ENCODE data around the gene PPM1F. TPM values are rescaled to one million over a fixed set of nuclear protein-coding genes. Genes with fewer than 3 reads are reported as not detected.

Gene PPM1F
- total and polyA plus RNA-seq, 5 experiments from 2014 or later: 8.3 to 25.1 (median 9.9) TPM

GRCh38 chr22:21972293-21972779 is 19.7 kb upstream of the PPM1F start:
- POLR2A ChIA-PET: no interaction called here
- peak; percentile 22 to 72 (median 42) for DNase-seq
- peaks cover 0 to 70% (median 18%) of the 10 kb centered on the region in 3 donors for H3K36me3 Mint-ChIP-seq

GRCh38 chr22:21971858-21972275 is 19.2 kb upstream of the PPM1F start:
- Mint-ChIP-seq H3K27me3 (no peaks in the 10 kb centered on the region), H3K9me3 (no peaks in the 10 kb centered on the region), H3K4me3 (no peak overlapping the region), H3K36me3 (peaks cover 0 to 75% (median 18%) of the 10 kb centered on the region in 3 donors), H3K4me1 (peaks cover 7 to 15% (median 13%) of the 10 kb centered on the region in 4 donors), H3K27ac (no peak overlapping the region)
- POLR2A ChIA-PET: no interaction called here
- ATAC-seq (no peak), DNase-seq (no peak)

More at GRCh38 chr22:21972293-21972779, 19.7 kb upstream of the PPM1F start:
- H3K9me3 Mint-ChIP-seq: no peaks in the 10 kb centered on the region
- H3K27ac Mint-ChIP-seq: no peak overlapping the region
- peaks cover 9 to 18% (median 13%) of the 10 kb centered on the region in 4 donors for H3K4me1 Mint-ChIP-seq
- no peak overlapping the region for H3K4me3 Mint-ChIP-seq
- H3K27me3 Mint-ChIP-seq: no peaks in the 10 kb centered on the region
- ATAC-seq: peak; percentile 74 to 78

- DNase-seq: no peak
- H3K4me1 Mint-ChIP-seq: peaks cover 2 to 8% (median 6%) of the 10 kb centered on the region in 4 donors
- no peaks in the 10 kb centered on the region for H3K9me3 Mint-ChIP-seq
- peak overlapping the region in 1 of 10 donors; percentile 62 for H3K27ac Mint-ChIP-seq
- no peaks in the 10 kb centered on the region for H3K27me3 Mint-ChIP-seq
- no peak for ATAC-seq
- H3K36me3 Mint-ChIP-seq: peaks cover 0 to 83% (median 18%) of the 10 kb centered on the region in 3 donors
- H3K4me3 Mint-ChIP-seq: peak overlapping the region in 1 of 10 donors; percentile 52
- POLR2A ChIA-PET: interaction anchor here (1.1 kb wide), 1 partner anchor 8 kb away, joined by 5 read pairs; no protein-coding TSS in a partner anchor
Measured at GRCh38 chr22:21970800-21971617, 18.4 kb upstream of the PPM1F start.

- Mint-ChIP-seq H3K4me1 (peaks cover 0 to 4% (median 1%) of the 10 kb centered on the region in 4 donors), H3K36me3 (peaks cover 0 to 78% (median 18%) of the 10 kb centered on the region in 3 donors), H3K27me3 (no peaks in the 10 kb centered on the region), H3K27ac (peak overlapping the region in 1 of 10 donors; percentile 36), H3K4me3 (peak overlapping the region in 1 of 10 donors; percentile 52), H3K9me3 (no peaks in the 10 kb centered on the region)
- ATAC-seq: no peak
- POLR2A ChIA-PET: interaction anchor here (1.1 kb wide), 1 partner anchor 8 kb away, joined by 5 read pairs; no protein-coding TSS in a partner anchor
- no peak for DNase-seq
Measured at GRCh38 chr22:21970037-21970799, 17.6 kb upstream of the PPM1F start.

GRCh38 chr22:21968452-21969129 is 15.9 kb upstream of the PPM1F start:
- Mint-ChIP-seq H3K27me3 (no peaks in the 10 kb centered on the region), H3K36me3 (peaks cover 0 to 71% (median 17%) of the 10 kb centered on the region in 3 donors), H3K27ac (peak overlapping the region in 4 of 10 donors; percentile 40 to 68 (median 62)), H3K4me1 (peaks cover 0 to 5% (median 1%) of the 10 kb centered on the region in 4 donors), H3K4me3 (no peak overlapping the region), H3K9me3 (no peaks in the 10 kb centered on the region)
- POLR2A ChIA-PET: no interaction called here
- ATAC-seq (no peak), DNase-seq (no peak)

- ATAC-seq: no peak
- Mint-ChIP-seq H3K9me3 (no peaks in the 10 kb centered on the region), H3K27ac (no peak overlapping the region), H3K4me1 (peaks cover 0 to 6% (median 1%) of the 10 kb centered on the region in 4 donors), H3K4me3 (no peak overlapping the region), H3K27me3 (no peaks in the 10 kb centered on the region), H3K36me3 (peaks cover 0 to 70% (median 17%) of the 10 kb centered on the region in 3 donors)
- POLR2A ChIA-PET: no interaction called here
- no peak for DNase-seq
Measured at GRCh38 chr22:21967693-21968271, 15.1 kb upstream of the PPM1F start.

GRCh38 chr22:21966643-21967516 is 14.2 kb upstream of the PPM1F start:
- Mint-ChIP-seq H3K27me3 (no peaks in the 10 kb centered on the region), H3K4me1 (peaks cover 0 to 6% (median 1%) of the 10 kb centered on the region in 4 donors), H3K27ac (peak overlapping the region in 1 of 10 donors; percentile 8), H3K4me3 (no peak overlapping the region), H3K9me3 (no peaks in the 10 kb centered on the region), H3K36me3 (peaks cover 0 to 73% (median 17%) of the 10 kb centered on the region in 3 donors)
- ATAC-seq: no peak
- DNase-seq: no peak
- POLR2A ChIA-PET: no interaction called here

GRCh38 chr22:21965762-21966288 is 13.2 kb upstream of the PPM1F start:
- Mint-ChIP-seq H3K27me3 (no peaks in the 10 kb centered on the region), H3K4me3 (no peak overlapping the region), H3K9me3 (no peaks in the 10 kb centered on the region), H3K36me3 (peaks cover 0 to 65% (median 17%) of the 10 kb centered on the region in 3 donors), H3K4me1 (peaks cover 0 to 4% (median 1%) of the 10 kb centered on the region in 4 donors), H3K27ac (no peak overlapping the region)
- POLR2A ChIA-PET: no interaction called here
- no peak for DNase-seq
- ATAC-seq: no peak

- Mint-ChIP-seq H3K27me3 (no peaks in the 10 kb centered on the region), H3K9me3 (no peaks in the 10 kb centered on the region), H3K4me1 (peaks cover 0 to 2% (median 0%) of the 10 kb centered on the region in 4 donors), H3K36me3 (peaks cover 0 to 59% (median 12%) of the 10 kb centered on the region in 3 donors), H3K27ac (no peak overlapping the region), H3K4me3 (no peak overlapping the region)
- POLR2A ChIA-PET: no interaction called here
- no peak for DNase-seq
- no peak for ATAC-seq
Measured at GRCh38 chr22:21964918-21965484, 12.4 kb upstream of the PPM1F start.

- no peaks in the 10 kb centered on the region for H3K9me3 Mint-ChIP-seq
- peaks cover 0 to 2% (median 0%) of the 10 kb centered on the region in 4 donors for H3K4me1 Mint-ChIP-seq
- H3K27ac Mint-ChIP-seq: no peak overlapping the region
- ATAC-seq (no peak), DNase-seq (no peak)
- H3K36me3 Mint-ChIP-seq: peaks cover 0 to 60% (median 12%) of the 10 kb centered on the region in 3 donors
- POLR2A ChIA-PET: interaction anchor here (0.6 kb wide), 1 partner anchor 13 kb away, joined by 5 read pairs; no protein-coding TSS in a partner anchor
- H3K4me3 Mint-ChIP-seq: no peak overlapping the region
- no peaks in the 10 kb centered on the region for H3K27me3 Mint-ChIP-seq
Measured at GRCh38 chr22:21964234-21964633, 11.6 kb upstream of the PPM1F start.

- ATAC-seq: no peak
Measured at GRCh38 chr22:21963790-21964211, 11.2 kb upstream of the PPM1F start.

More at GRCh38 chr22:21963790-21964211, 11.2 kb upstream of the PPM1F start:
- POLR2A ChIA-PET: interaction anchor here (0.6 kb wide), 1 partner anchor 13 kb away, joined by 5 read pairs; no protein-coding TSS in a partner anchor
- DNase-seq: no peak
- Mint-ChIP-seq H3K36me3 (peaks cover 0 to 58% (median 10%) of the 10 kb centered on the region in 3 donors), H3K4me3 (no peak overlapping the region), H3K27me3 (no peaks in the 10 kb centered on the region), H3K4me1 (peaks cover 0 to 2% (median 0%) of the 10 kb centered on the region in 4 donors), H3K27ac (no peak overlapping the region), H3K9me3 (no peaks in the 10 kb centered on the region)
